Measurements from ENCODE around the gene DDX17.

The DDX17 gene

GRCh38 chr22:38436629-38437395, 69.3 kb downstream of the DDX17 start:
- POLR2A ChIA-PET, result no interaction called here
- TF ChIP-seq CTCF (IDR thresholded peaks at IDR 0.05; ENCODE audit: control extremely low read depth, extremely low read depth, low read depth, missing control alignments), result no peak
- CTCF ChIA-PET, result no interaction called here
- no peak for DNase-seq (ENCODE audit: extremely low spot score)

- DNase-seq (ENCODE audit: extremely low spot score), result no peak
- ChIA-PET CTCF (interaction anchor here (1.5 kb wide), 1 partner anchor 25 kb away, joined by 3 read pairs; no protein-coding TSS in a partner anchor), POLR2A (no interaction called here)
- TF ChIP-seq CTCF (IDR thresholded peaks at IDR 0.05; ENCODE audit: control extremely low read depth, extremely low read depth, low read depth, missing control alignments), result no peak
These were observed 70.1 kb downstream of the DDX17 start for GRCh38 chr22:38435965-38436364.

GRCh38 chr22:38435010-38435409, 71.1 kb downstream of the DDX17 start:
- POLR2A ChIA-PET, result no interaction called here
- CTCF ChIA-PET, result interaction anchor here (0.7 to 1.5 kb wide), 4 partner anchors 10 to 28 kb away, joined by 3 to 5 read pairs (median 3); no protein-coding TSS in a partner anchor
- no peak for DNase-seq (ENCODE audit: extremely low spot score)
- TF ChIP-seq CTCF (IDR thresholded peaks at IDR 0.05; ENCODE audit: control extremely low read depth, extremely low read depth, low read depth, missing control alignments), result no peak

- ChIA-PET POLR2A (no interaction called here), CTCF (interaction anchor here (1.2 to 1.3 kb wide), 2 partner anchors 11 to 29 kb away, joined by 3 to 5 read pairs; no protein-coding TSS in a partner anchor)
- no peak for TF ChIP-seq CTCF (IDR thresholded peaks at IDR 0.05; ENCODE audit: control extremely low read depth, extremely low read depth, low read depth, missing control alignments)
- DNase-seq (ENCODE audit: extremely low spot score), result no peak
These were observed 72.2 kb downstream of the DDX17 start for GRCh38 chr22:38433871-38434270.
